Measurements from ENCODE around the gene ZHX3.

GRCh38 chr20:41306061-41306727, 11.3 kb downstream of the ZHX3 start:
- TF ChIP-seq SIX5 (IDR thresholded peaks at IDR 0.05; ENCODE audit: low read depth, low read length, severe bottlenecking), result no peak
- TF ChIP-seq CTCF (IDR thresholded peaks at IDR 0.05 in 2 of 3, conservative IDR thresholded peaks at IDR 0.05 in 1 of 3; ENCODE audit: control insufficient read depth in 2 of 3, extremely low read depth in 1 of 3, insufficient read depth in 1 of 3, low read depth in 3 of 3, low read length in 3 of 3), result no peak
- TF ChIP-seq E2F4 (IDR thresholded peaks at IDR 0.05; ENCODE audit: low read depth, low read length), result no peak
- TF ChIP-seq MTA2 (IDR thresholded peaks at IDR 0.05; ENCODE audit: low read depth), result peak; percentile 67
- TF ChIP-seq USF2 (IDR thresholded peaks at IDR 0.05; ENCODE audit: borderline replicate concordance, low read depth, low read length), result no peak
- TF ChIP-seq ELK1 (IDR thresholded peaks at IDR 0.05; ENCODE audit: low read depth, low read length), result no peak
